UCSD-AML1 (cell line): ENCODE measurements around the gene CEP104.

Experiments used
- DNase-seq: peaks from one replicate; lab custom pipeline; 2025; ENCODE audit not compliant: unreplicated experiment; lab: John Stamatoyannopoulos, UW

CEP104 gene

GRCh38 chr1:3894626-3895278 lies 37.7 kb upstream of the CEP104 start:
- no peak for DNase-seq

DNA sequence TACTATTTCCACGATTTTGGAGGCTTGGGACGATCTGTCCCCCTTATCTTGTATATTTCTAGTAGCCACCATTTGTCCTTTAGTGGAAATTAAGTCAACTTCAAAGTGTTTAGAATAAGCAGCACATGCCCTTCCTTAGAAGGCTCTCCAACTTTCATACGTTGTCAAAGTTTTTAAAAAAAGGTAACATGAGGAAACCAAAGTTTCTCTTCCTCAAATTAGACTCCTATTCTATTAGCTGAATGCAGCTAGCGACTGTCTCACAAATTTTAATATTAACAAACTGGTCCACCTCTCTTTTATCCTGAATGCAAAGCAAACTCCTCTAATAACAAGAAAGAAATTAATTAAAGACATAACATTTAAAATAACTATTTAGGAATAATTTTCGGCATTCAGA lies 36.2 kb upstream of the CEP104 start:
- DNase-seq: no peak

DNA sequence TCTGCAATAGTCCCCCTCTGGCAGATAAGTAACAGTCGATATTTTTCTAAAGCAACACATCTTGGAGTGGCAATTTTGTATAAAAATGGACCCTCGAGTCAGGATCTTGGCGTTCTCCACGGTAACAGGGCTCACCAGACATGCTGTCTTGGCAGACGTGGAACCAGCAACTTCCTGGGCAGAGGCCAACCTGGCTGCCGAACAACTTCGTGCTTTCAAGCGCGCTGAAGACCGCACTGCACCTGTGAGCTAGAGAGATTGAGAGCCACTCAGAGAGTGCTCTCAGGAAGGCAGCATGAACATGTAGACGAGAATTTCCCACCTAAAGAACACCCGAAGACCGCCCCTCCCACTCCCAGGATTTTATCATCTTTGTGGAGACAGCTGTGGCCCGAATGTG lies 35.7 kb upstream of the CEP104 start:
- no peak for DNase-seq

- DNase-seq: no peak
Measured at GRCh38 chr1:3891329-3891865, 34.4 kb upstream of the CEP104 start.

GRCh38 chr1:3890389-3891328 lies 33.6 kb upstream of the CEP104 start:
- DNase-seq: no peak

DNA sequence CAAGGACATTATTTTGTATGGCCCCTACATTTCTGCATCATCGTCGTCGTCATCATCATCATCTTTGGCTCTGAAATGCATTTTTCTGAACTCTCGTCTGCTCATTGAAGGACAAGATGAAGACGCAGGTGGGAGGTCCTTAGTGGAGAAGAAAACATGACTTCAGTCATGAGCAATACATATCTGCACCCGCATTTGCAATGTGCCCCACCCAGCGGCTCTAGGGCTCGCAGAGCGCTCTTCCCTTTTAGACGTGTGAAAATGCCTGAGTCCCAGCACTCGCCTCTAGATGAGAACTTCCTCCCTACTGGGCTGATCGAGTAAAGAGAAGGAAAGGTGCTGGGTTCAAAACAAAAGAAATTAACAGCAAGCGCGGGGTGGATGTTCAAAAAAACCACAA lies 32.9 kb upstream of the CEP104 start:
- no peak for DNase-seq

- DNase-seq: no peak
Measured at GRCh38 chr1:3888301-3888700, 31.3 kb upstream of the CEP104 start.

DNA sequence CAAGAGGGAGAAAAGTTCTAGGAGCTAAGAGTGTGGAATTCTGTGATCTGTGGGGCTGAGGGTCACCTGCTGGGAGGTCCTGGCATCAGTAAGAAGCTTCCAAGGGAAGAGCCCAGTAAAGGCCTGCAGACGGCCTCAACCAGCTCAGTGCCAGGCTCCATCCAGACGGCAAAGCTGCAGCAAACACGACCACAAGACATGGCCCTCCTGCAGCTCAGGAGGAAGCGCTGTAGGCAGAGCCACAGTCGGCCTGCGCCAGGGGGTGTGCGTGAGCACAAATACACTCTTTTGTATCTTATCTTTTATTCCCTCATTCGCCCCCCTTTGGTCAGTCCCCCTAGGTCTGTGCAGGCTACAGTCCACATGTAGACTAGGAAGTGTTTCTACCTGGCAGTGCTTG lies 29.7 kb upstream of the CEP104 start:
- no peak for DNase-seq

DNA sequence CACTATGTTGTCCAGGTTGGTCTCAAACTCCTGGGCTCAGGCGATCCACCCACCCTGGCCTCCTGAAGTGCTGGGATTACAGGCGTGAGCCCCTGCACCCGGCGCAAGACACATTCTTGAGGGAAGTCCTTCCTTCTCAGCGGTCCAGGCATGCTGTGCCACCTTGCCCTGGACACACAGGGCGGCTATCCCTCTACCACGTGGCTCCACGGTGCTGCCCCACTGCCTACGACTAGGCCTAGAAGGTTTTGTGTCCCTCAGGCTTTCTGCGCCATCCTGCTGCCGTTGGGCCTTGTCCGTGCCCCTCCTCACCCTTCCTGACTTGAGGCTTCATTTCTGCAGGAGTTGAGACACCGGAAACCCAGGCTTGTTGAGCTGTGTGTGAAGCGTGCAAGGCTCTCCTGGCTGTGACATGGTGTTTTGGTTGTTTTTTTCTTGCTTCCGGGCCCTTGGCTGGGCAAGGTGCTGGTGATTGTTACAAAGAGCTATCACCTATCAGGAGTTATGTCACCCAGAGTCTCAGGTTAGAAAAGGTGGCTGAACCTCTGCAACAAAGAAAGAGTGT lies 29.2 kb upstream of the CEP104 start:
- no peak for DNase-seq

GRCh38 chr1:3885611-3886010 lies 28.6 kb upstream of the CEP104 start:
- no peak for DNase-seq

DNA sequence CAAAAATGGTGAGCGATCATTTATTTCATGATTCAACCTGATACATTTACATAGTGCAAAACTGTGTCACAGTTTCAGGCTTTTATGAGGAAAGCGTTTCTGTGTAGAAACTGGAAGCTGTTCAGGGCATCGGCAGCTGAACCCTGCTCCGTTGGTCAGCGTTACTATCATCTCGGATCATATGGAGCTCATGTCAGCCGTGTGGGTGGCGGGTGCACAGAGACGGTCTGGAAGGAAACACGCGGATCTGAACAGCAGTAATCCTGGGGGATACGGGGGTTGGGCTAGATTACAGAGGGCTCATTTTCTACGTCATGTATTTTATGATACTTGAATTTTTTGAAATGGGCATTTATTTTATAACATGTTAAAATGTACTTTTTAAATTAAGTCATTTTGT lies 28.0 kb upstream of the CEP104 start:
- DNase-seq: no peak

GRCh38 chr1:3883194-3883925 lies 26.3 kb upstream of the CEP104 start:
- DNase-seq: no peak

GRCh38 chr1:3881193-3881480 lies 24.1 kb upstream of the CEP104 start:
- DNase-seq: no peak

DNA sequence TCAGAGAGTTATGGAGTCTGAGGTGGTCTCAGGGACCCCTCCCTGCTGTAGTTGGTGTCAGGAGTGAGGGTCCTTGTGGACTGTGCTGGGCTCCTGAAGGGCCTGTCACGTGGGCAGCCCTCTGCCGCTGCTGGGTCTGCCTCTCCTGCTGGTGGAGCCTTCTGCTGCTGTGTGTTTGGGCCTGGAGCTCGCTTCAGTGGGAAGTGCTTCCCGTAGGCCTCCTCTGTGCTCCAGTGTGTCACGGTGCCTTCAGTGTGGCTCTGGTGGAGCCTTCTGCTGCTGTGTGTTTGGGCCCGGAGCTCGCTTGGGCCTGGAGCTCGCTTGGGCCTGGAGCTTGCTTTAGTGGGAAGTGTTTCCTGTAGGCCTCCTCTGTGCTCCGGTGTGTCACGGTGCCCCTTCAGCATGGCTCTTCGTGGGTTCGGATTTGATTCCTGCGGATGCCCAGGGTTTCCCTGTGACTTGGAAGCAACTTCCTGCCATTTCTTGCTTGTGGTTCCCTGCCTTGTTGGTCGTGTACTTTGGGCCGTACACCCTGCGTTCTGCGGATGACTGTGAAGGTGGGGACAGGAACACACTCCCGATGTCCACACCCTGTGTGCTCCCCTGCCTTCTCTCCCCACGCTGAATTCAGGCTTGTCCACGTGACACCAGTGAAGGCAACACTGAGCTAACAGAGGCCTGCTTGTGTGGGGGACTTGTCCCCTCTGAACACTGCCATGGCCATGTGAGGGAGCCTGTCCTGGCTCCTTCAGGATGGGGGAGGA lies 23.6 kb upstream of the CEP104 start:
- DNase-seq: peak; percentile 25

DNA sequence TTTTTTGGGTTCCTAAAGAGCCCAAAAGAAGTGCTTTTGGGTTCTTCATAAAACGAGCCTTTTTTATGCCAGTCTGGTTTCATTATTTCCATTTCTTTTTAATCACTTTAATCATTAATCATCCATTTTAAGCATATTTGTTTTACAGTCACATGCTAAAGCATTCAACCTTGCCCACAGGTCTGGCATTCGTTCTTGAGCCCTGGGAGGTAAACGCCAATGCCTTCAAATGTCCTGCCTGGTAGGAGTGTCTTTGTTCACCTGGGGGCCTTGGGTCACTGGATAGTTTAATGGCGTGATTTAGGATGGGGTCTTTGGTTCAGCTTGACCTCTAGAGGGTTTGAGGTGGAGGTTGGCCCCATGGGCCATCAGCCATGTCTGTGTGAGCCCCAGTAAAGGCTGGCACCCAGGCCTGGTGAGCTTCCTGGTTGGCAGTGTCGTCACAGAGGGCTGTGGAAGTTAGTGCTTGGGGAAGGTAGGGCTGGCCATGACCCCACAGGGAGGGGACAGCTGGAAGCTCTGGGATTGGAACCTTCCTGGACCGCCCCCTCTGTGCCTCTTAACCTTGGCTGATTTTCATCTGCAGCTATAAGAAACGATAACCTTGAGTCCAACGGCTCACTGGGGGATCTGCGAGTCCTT lies 22.9 kb upstream of the CEP104 start:
- DNase-seq: no peak

- no peak for DNase-seq
Measured at GRCh38 chr1:3879099-3879498, 22.1 kb upstream of the CEP104 start.

- DNase-seq: no peak
Measured at GRCh38 chr1:3876716-3877115, 19.7 kb upstream of the CEP104 start.

DNA sequence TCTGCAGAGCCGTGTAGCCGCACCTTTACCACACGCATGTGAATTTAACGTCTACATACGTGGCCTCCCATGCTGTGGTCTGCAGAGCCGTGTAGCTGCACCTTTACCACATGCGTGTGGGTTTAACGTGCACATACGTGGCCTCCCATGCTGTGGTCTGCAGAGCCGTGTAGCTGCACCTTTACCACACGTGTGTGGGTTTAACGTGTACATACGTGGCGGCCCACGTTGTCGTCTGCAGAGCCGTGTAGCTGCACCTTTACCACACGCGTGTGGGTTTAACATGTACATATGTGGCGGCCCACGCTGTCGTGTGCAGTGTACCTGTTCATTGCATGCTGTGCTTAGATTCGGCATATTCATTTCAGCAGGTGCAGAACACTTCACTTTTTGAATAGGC lies 17.7 kb upstream of the CEP104 start:
- DNase-seq: no peak

- DNase-seq: no peak
Measured at GRCh38 chr1:3872546-3872945, 15.5 kb upstream of the CEP104 start.

DNA sequence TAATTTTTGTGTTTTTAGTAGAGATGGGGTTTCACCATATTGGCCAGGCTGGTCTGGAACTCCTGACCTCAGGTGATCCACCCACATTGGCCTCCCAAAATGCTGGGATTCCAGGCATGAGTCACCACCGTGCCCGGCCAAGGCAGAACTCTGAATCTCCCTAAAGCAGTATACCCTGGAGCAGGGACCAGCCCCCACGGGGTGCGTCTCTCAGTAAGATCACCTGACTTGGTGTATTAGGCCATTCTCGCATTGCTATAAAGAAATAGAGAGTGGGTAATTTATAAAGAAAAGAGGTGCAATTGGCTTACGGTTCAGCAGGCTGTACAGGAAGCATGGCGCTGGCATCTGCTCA lies 14.4 kb upstream of the CEP104 start:
- DNase-seq: no peak
